Activated T-helper 2 cell treated with anti-CD3 and anti-CD28 coated beads, Interferon-gamma antibody, Interleukin-2, Interleukin-4, amounts not matched to agents 10 μg/mL and 5 μg/mL and 100 μg/mL, durations not matched to agents 14 hours and 24 hours and 36 hours (primary cell): Measurements from ENCODE around the gene SEZ6L. TPM values are rescaled to one million over a fixed set of nuclear protein-coding genes. Genes with fewer than 3 reads are reported as not detected.

Source experiments
- DNase-seq: peaks from one replicate; pipeline ENCODE4 v3.0.0; 2021; ENCODE audit warnings: low spot score
- H3K27ac Mint-ChIP-seq: one replicate; pipeline ENCODE4 v1.8.0; 2021; ENCODE audit warnings: mixed read lengths
- H3K27me3 Mint-ChIP-seq: one replicate; pipeline ENCODE4 v1.8.0; 2021; ENCODE audit warnings: low read depth, mixed read lengths
- H3K36me3 Mint-ChIP-seq: one replicate; pipeline ENCODE4 v1.8.0; 2021; ENCODE audit warnings: low read depth, mixed read lengths
- H3K4me1 Mint-ChIP-seq: one replicate; pipeline ENCODE4 v1.8.0; 2021; ENCODE audit warnings: low read depth, mixed read lengths
- H3K4me3 Mint-ChIP-seq: one replicate; pipeline ENCODE4 v1.8.0; 2021; ENCODE audit warnings: low read depth, mild to moderate bottlenecking, moderate library complexity, mixed read lengths
- H3K9me3 Mint-ChIP-seq: one replicate; pipeline ENCODE4 v1.8.0; 2021; ENCODE audit warnings: mixed read lengths
- intact Hi-C: fragments of 100-400 bp; cut with micrococcal nuclease; formaldehyde crosslinking; loops from one replicate; pipeline ENCODE4 v1.15.1; 2023
- total RNA-seq: library from RNA; stranded (reverse); gene quantifications from 2 replicates; pipeline ENCODE4 v1.2.3, GENCODE V29; 2022

SEZ6L gene
- total RNA-seq: not detected in 2 replicates

GRCh38 chr22:26169315-26170111, at the start of gene SEZ6L:
SEZ6L (plus strand) TSS chr22:26169462; CDS start chr22:26169670, 208 bp downstream.
- H3K9me3 Mint-ChIP-seq: no peaks in the 10 kb centered on the region
- no peaks in the 10 kb centered on the region for H3K36me3 Mint-ChIP-seq
- peaks cover 50% of the 10 kb centered on the region for H3K27me3 Mint-ChIP-seq
- intact Hi-C loops: no loop called here
- H3K4me1 Mint-ChIP-seq: no peaks in the 10 kb centered on the region
- no peak within 1 kb of the TSS for H3K27ac Mint-ChIP-seq
- H3K4me3 Mint-ChIP-seq: no peak within 1 kb of the TSS
- no peak for DNase-seq

- Mint-ChIP-seq H3K36me3 (no peaks in the 10 kb centered on the region), H3K27ac (no peak overlapping the region), H3K9me3 (no peaks in the 10 kb centered on the region), H3K4me3 (no peak overlapping the region), H3K4me1 (no peaks in the 10 kb centered on the region), H3K27me3 (peaks cover 3% of the 10 kb centered on the region)
- DNase-seq: no peak
- intact Hi-C loops: no loop called here
Observed at GRCh38 chr22:26122920-26123468, 46.3 kb upstream of the SEZ6L start.

GRCh38 chr22:26124991-26125725, 44.1 kb upstream of the SEZ6L start:
- H3K27me3 Mint-ChIP-seq: no peaks in the 10 kb centered on the region
- H3K9me3 Mint-ChIP-seq: no peaks in the 10 kb centered on the region
- intact Hi-C loops: no loop called here
- H3K27ac Mint-ChIP-seq: no peak overlapping the region
- no peak for DNase-seq
- no peak overlapping the region for H3K4me3 Mint-ChIP-seq
- no peaks in the 10 kb centered on the region for H3K4me1 Mint-ChIP-seq
- no peaks in the 10 kb centered on the region for H3K36me3 Mint-ChIP-seq

GRCh38 chr22:26127126-26127525, 42.1 kb upstream of the SEZ6L start:
- H3K4me1 Mint-ChIP-seq: no peaks in the 10 kb centered on the region
- intact Hi-C loops: no loop called here
- DNase-seq: no peak
- no peaks in the 10 kb centered on the region for H3K36me3 Mint-ChIP-seq
- H3K9me3 Mint-ChIP-seq: no peaks in the 10 kb centered on the region
- no peaks in the 10 kb centered on the region for H3K27me3 Mint-ChIP-seq
- H3K4me3 Mint-ChIP-seq: no peak overlapping the region
- H3K27ac Mint-ChIP-seq: no peak overlapping the region

GRCh38 chr22:26127556-26127955, 41.7 kb upstream of the SEZ6L start:
- no peaks in the 10 kb centered on the region for H3K9me3 Mint-ChIP-seq
- H3K36me3 Mint-ChIP-seq: no peaks in the 10 kb centered on the region

GRCh38 chr22:26131589-26132154, 37.6 kb upstream of the SEZ6L start:
- H3K4me3 Mint-ChIP-seq: no peak overlapping the region
- intact Hi-C loops: no loop called here
- no peak overlapping the region for H3K27ac Mint-ChIP-seq
- H3K4me1 Mint-ChIP-seq: no peaks in the 10 kb centered on the region
- H3K36me3 Mint-ChIP-seq: no peaks in the 10 kb centered on the region
- no peaks in the 10 kb centered on the region for H3K27me3 Mint-ChIP-seq
- H3K9me3 Mint-ChIP-seq: no peaks in the 10 kb centered on the region
- no peak for DNase-seq

More at GRCh38 chr22:26127556-26127955, 41.7 kb upstream of the SEZ6L start:
- DNase-seq: no peak
- intact Hi-C loops: no loop called here
- no peak overlapping the region for H3K4me3 Mint-ChIP-seq
- H3K27me3 Mint-ChIP-seq: no peaks in the 10 kb centered on the region
- no peak overlapping the region for H3K27ac Mint-ChIP-seq
- H3K4me1 Mint-ChIP-seq: no peaks in the 10 kb centered on the region

- H3K4me1 Mint-ChIP-seq: no peaks in the 10 kb centered on the region
- no peaks in the 10 kb centered on the region for H3K9me3 Mint-ChIP-seq
- no peak overlapping the region for H3K27ac Mint-ChIP-seq
- no peak overlapping the region for H3K4me3 Mint-ChIP-seq
- DNase-seq: no peak
- no peaks in the 10 kb centered on the region for H3K36me3 Mint-ChIP-seq
- intact Hi-C loops: no loop called here
- peaks cover 4% of the 10 kb centered on the region for H3K27me3 Mint-ChIP-seq
Observed at GRCh38 chr22:26134654-26135330, 34.5 kb upstream of the SEZ6L start.

- Mint-ChIP-seq H3K9me3 (no peaks in the 10 kb centered on the region), H3K4me1 (no peaks in the 10 kb centered on the region), H3K27me3 (peaks cover 6% of the 10 kb centered on the region), H3K4me3 (no peak overlapping the region), H3K27ac (no peak overlapping the region), H3K36me3 (no peaks in the 10 kb centered on the region)
- DNase-seq: no peak
- intact Hi-C loops: no loop called here
Observed at GRCh38 chr22:26135806-26136205, 33.5 kb upstream of the SEZ6L start.

- DNase-seq: no peak
- intact Hi-C loops: no loop called here
Observed at GRCh38 chr22:26139310-26139709, 30.0 kb upstream of the SEZ6L start.

GRCh38 chr22:26141831-26142230, 27.4 kb upstream of the SEZ6L start:
- no peak overlapping the region for H3K27ac Mint-ChIP-seq
- no peaks in the 10 kb centered on the region for H3K36me3 Mint-ChIP-seq
- H3K9me3 Mint-ChIP-seq: no peaks in the 10 kb centered on the region
- peaks cover 8% of the 10 kb centered on the region for H3K27me3 Mint-ChIP-seq
- H3K4me1 Mint-ChIP-seq: no peaks in the 10 kb centered on the region
- intact Hi-C loops: no loop called here
- H3K4me3 Mint-ChIP-seq: no peak overlapping the region
- DNase-seq: no peak

More at GRCh38 chr22:26139310-26139709, 30.0 kb upstream of the SEZ6L start:
- Mint-ChIP-seq H3K4me3 (no peak overlapping the region), H3K9me3 (no peaks in the 10 kb centered on the region), H3K27ac (no peak overlapping the region), H3K4me1 (no peaks in the 10 kb centered on the region), H3K27me3 (peaks cover 8% of the 10 kb centered on the region), H3K36me3 (no peaks in the 10 kb centered on the region)

GRCh38 chr22:26143806-26144325, 25.4 kb upstream of the SEZ6L start:
- H3K9me3 Mint-ChIP-seq: no peaks in the 10 kb centered on the region
- no peak overlapping the region for H3K27ac Mint-ChIP-seq
- no peaks in the 10 kb centered on the region for H3K4me1 Mint-ChIP-seq
- no peak overlapping the region for H3K4me3 Mint-ChIP-seq
- no peak for DNase-seq
- H3K36me3 Mint-ChIP-seq: no peaks in the 10 kb centered on the region
- peaks cover 10% of the 10 kb centered on the region for H3K27me3 Mint-ChIP-seq
- intact Hi-C loops: no loop called here

- H3K36me3 Mint-ChIP-seq: no peaks in the 10 kb centered on the region
- no peaks in the 10 kb centered on the region for H3K4me1 Mint-ChIP-seq
- no peaks in the 10 kb centered on the region for H3K9me3 Mint-ChIP-seq
- DNase-seq: no peak
- H3K27me3 Mint-ChIP-seq: no peaks in the 10 kb centered on the region
- intact Hi-C loops: no loop called here
- H3K4me3 Mint-ChIP-seq: no peak overlapping the region
- no peak overlapping the region for H3K27ac Mint-ChIP-seq
Observed at GRCh38 chr22:26159886-26160285, 9.4 kb upstream of the SEZ6L start.
